Stomach (tissue), 9 donors: Measurements from ENCODE around the gene MDFIC. TPM values are rescaled to one million over a fixed set of nuclear protein-coding genes. Genes with fewer than 3 reads are reported as not detected.
A peak's percentile ranks its signal among the peaks of the same experiment; 100 is the strongest.

ENCODE experiments used
- DNase-seq, 2 donors: peaks; one replicate each; pipeline versions ENCODE4 v3.0.0 to v3.0.0-alpha.2; 2013 to 2019
- H3K27ac ChIP-seq, 5 donors: fragments of 200-600 bp in 4 of 5; sonication (generic) in 4 of 5; one replicate each; pipeline ENCODE4 v1.5.1; 2013 to 2019; ENCODE audit warnings: mild to moderate bottlenecking in 1 of 5, moderate library complexity in 1 of 5
- H3K27me3 ChIP-seq, 3 donors: fragments of 200-600 bp; sonication (generic); one replicate each; pipeline ENCODE4 v1.5.1; 2017 to 2019; ENCODE audit warnings: mixed run types in 1 of 3
- H3K36me3 ChIP-seq, 4 donors: fragments of 200-600 bp; sonication (generic); 1 replicate in 3 of 4; 2 replicates in 1 of 4; pipeline ENCODE4 v1.5.1; 2016 to 2019
- H3K4me1 ChIP-seq, 4 donors: fragments of 200-600 bp; sonication (generic); one replicate each; pipeline ENCODE4 v1.5.1; 2016 to 2019
- H3K4me3 ChIP-seq, 4 donors: fragments of 200-600 bp; sonication (generic) in 3 of 4; one replicate each; pipeline ENCODE4 v1.5.1; 2016 to 2019; ENCODE audit warnings: mild to moderate bottlenecking in 1 of 4
- H3K9me3 ChIP-seq, 4 donors: fragments of 200-600 bp; sonication (generic); one replicate each; pipeline ENCODE4 v1.5.1; 2016 to 2019
- EP300 ChIP-seq: sonication (generic); formaldehyde crosslinking; IDR thresholded peaks from one replicate; pipeline ENCODE4 v1.6.1; 2017; ENCODE audit warnings: antibody characterized with exemption
- POLR2A ChIP-seq, 4 donors: fragments of 450-650 bp; IDR thresholded peaks; one replicate each; pipeline ENCODE4 v1.6.1; 2016; ENCODE audit warnings: antibody characterized with exemption in 4 of 4, control low read depth in 2 of 4, mild to moderate bottlenecking in 1 of 4, moderate library complexity in 1 of 4
- POLR2AphosphoS5 ChIP-seq, 3 donors: sonication (generic); formaldehyde crosslinking; IDR thresholded peaks; one replicate each; pipeline ENCODE4 v1.6.1; 2016; ENCODE audit warnings: antibody characterized with exemption in 3 of 3
- WGBS, 5 donors: extraction: QIAGEN DNeasy Blood & Tissue Kit in 3 of 5; methylation state at CpG; one replicate each; pipeline versions ENCODE4 v1.1.5 to v1.1.7; 2013 to 2018; 5-methylcytosine and 5-hydroxymethylcytosine counted together
- intact Hi-C: fragments of 100-400 bp; cut with DNase I; formaldehyde crosslinking; loops from one replicate; pipeline ENCODE4 v1.15.1; 2023; ENCODE audit warnings: low total_unique reads
- polyA plus RNA-seq, 3 donors: library from polyadenylated mRNA; stranded (reverse); fragments of 200-250 nt; gene quantifications; one replicate each; pipeline ENCODE4 v1.2.3, GENCODE V29; 2013
- total RNA-seq, 5 donors: library from RNA; depleted of rRNA; stranded (reverse); fragments of >200 nt; gene quantifications; one replicate each; pipeline versions ENCODE4 v1.1.0 to v1.2.3, GENCODE V29; 2014 to 2016
- TF ChIP-seq, protein P1 (sequence below), 7 experiments: fragments of 450-650 bp in 4 of 7; fragments of 200-600 bp in 3 of 7; sonication (generic) in 3 of 7; IDR thresholded peaks; one replicate each; pipeline ENCODE4 v1.5.1; 2016 to 2019; ENCODE audit warnings: antibody characterized with exemption in 7 of 7, control low read depth in 2 of 7, mild to moderate bottlenecking in 1 of 7
- donor health status: healthy with polysubstance abuse.
- donor health status: Bipolar disorder and iron deficiency.
- donor health status: healthy.

MDFIC gene
- total and polyA plus RNA-seq, 8 donors = 6.9 to 39.8 (median 8.6) TPM

DNA sequence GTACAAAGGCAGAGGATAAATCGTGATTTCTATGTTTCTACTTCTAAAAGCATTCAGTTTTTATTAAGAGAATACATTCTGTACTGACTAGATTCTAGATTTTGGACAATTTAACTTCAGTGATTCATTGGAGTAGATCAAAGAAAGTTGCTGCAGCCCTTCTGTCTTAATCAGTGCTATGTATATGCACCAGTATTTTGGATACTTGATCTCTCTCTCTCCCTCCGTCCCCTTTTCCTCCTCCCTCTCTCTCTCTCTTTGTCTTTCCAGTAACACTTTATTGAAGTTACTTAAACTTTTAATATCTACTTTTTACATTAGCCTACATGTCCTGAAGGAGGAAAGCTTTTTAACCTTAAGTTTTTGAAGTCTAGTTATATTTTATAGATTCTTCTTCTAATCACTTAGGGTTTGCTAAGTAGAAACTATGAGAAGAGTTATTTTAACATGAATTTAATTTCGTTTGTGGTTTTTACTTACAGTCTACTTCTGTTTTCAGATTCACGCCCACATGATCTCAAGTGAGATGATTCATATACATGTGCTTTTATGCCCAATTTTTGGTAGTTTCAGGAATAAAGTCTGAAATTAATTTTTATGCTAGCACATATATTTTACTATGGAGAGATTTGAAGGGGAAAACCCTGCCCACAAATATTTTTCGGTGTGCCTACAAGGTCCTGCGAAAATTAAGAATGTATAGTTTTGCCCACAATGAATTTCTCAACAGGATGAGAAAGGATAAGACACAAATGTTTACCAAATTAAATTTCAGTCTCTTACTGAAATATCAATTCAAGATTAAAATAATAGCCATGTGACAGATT lies 9.1 kb downstream of the MDFIC start:
- Histone ChIP-seq H3K36me3 (no peaks in the 10 kb centered on the region), H3K4me1 (peaks cover 0 to 62% (median 22%) of the 10 kb centered on the region in 4 donors), H3K4me3 (no peak overlapping the region), H3K27ac (peak overlapping the region in 1 of 5 donors; percentile 52), H3K27me3 (no peaks in the 10 kb centered on the region), H3K9me3 (no peaks in the 10 kb centered on the region)
- intact Hi-C loops = no loop called here
- WGBS, 5 donors = 55 to 70% (median 63%) methylated on average over 6 of the region's 6 CpGs
- no peak for DNase-seq
- TF ChIP-seq, protein P1, sequence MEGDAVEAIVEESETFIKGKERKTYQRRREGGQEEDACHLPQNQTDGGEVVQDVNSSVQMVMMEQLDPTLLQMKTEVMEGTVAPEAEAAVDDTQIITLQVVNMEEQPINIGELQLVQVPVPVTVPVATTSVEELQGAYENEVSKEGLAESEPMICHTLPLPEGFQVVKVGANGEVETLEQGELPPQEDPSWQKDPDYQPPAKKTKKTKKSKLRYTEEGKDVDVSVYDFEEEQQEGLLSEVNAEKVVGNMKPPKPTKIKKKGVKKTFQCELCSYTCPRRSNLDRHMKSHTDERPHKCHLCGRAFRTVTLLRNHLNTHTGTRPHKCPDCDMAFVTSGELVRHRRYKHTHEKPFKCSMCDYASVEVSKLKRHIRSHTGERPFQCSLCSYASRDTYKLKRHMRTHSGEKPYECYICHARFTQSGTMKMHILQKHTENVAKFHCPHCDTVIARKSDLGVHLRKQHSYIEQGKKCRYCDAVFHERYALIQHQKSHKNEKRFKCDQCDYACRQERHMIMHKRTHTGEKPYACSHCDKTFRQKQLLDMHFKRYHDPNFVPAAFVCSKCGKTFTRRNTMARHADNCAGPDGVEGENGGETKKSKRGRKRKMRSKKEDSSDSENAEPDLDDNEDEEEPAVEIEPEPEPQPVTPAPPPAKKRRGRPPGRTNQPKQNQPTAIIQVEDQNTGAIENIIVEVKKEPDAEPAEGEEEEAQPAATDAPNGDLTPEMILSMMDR (IDR thresholded peaks at IDR 0.05) = no peak
- TF ChIP-seq EP300 = no peak
- TF ChIP-seq POLR2A (IDR thresholded peaks at IDR 0.05) = no peak
- TF ChIP-seq POLR2AphosphoS5 (IDR thresholded peaks at IDR 0.05) = no peak

DNA sequence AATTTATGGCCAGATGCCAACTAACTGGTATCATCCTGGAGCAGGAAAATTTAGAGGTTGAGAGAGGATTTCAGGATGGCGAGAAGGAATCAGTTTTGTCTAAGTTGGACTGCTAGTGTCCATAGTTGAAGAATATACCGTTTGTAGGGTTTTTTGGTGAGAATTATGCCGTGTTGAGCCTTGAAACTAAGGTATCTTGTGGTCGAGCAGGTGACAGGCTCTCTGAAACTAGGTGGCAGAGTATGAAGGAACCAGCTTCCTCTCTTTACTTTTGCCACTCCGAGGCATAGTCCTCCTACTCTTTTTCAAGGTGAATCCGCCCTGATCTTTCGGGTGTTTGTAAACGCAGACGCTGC lies 9.7 kb downstream of the MDFIC start:
- H3K27me3 ChIP-seq = no peaks in the 10 kb centered on the region
- 74 to 84% (median 78%) methylated on average over 9 of the region's 9 CpGs for WGBS, 5 donors
- no peak overlapping the region for H3K4me3 ChIP-seq
- peaks cover 0 to 63% (median 19%) of the 10 kb centered on the region in 4 donors for H3K4me1 ChIP-seq
- H3K36me3 ChIP-seq = no peaks in the 10 kb centered on the region
- TF ChIP-seq, protein P1 (IDR thresholded peaks at IDR 0.05) = no peak
- TF ChIP-seq POLR2AphosphoS5 (IDR thresholded peaks at IDR 0.05) = no peak
- TF ChIP-seq POLR2A (IDR thresholded peaks at IDR 0.05) = no peak
- TF ChIP-seq EP300 = no peak
- intact Hi-C loops = no loop called here
- no peak for DNase-seq
- peak overlapping the region in 1 of 5 donors; percentile 52 for H3K27ac ChIP-seq
- H3K9me3 ChIP-seq = no peaks in the 10 kb centered on the region

DNA sequence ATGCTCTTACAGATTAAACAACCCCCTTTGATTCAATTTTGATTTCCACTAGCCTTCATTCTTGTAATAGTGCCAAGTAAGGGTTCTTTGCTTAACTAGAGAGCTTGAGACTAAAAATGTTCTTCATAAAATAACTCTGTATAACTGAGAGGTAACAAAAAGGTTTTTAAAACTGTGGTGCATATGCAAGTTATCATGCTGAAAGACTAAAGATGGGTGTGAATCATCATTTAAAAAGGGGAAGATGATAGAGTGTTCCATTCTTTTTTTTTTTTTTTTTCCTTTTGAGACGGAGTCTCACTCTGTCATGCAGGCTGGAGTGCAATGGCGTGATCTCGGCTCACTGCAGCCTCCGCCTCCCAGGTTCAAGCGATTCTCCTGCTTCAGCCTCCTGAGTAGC lies 11.1 kb downstream of the MDFIC start:
- 91 to 95% (median 93%) methylated on average over 4 to 5 of the region's 5 CpGs for WGBS, 5 donors
- Histone ChIP-seq H3K36me3 (no peaks in the 10 kb centered on the region), H3K4me3 (no peak overlapping the region), H3K27ac (peak overlapping the region in 1 of 5 donors; percentile 52), H3K4me1 (peaks cover 0 to 63% (median 17%) of the 10 kb centered on the region in 4 donors), H3K9me3 (no peaks in the 10 kb centered on the region), H3K27me3 (no peaks in the 10 kb centered on the region)
- TF ChIP-seq, protein P1 (IDR thresholded peaks at IDR 0.05) = no peak
- TF ChIP-seq POLR2AphosphoS5 (IDR thresholded peaks at IDR 0.05) = no peak
- TF ChIP-seq EP300 = no peak
- TF ChIP-seq POLR2A (IDR thresholded peaks at IDR 0.05) = no peak
- no peak for DNase-seq
- intact Hi-C loops = no loop called here

DNA sequence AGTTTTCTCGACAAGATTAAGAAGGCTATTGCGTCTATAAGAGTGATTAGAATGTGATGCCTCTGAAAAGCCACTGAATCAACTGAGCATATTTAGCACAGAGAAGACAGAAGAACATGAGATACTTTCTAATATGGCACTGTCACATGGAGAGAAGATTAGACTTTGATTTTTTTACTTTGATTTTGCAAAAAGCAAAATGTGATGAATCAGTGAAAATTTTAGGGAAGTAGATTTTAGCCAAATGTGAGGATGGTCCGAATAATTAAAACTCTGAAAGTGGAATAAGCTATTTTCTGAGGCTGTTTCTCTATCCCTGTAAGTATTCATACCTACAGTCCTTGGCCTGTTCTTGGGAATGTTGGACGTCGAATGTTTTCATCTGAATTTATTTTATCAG lies 11.8 kb downstream of the MDFIC start:
- Histone ChIP-seq H3K36me3 (no peaks in the 10 kb centered on the region), H3K27me3 (no peaks in the 10 kb centered on the region), H3K4me1 (peaks cover 0 to 63% (median 17%) of the 10 kb centered on the region in 4 donors), H3K27ac (peak overlapping the region in 1 of 5 donors; percentile 52), H3K4me3 (no peak overlapping the region), H3K9me3 (no peaks in the 10 kb centered on the region)
- WGBS, 5 donors = 65 to 81% (median 71%) methylated on average over 5 of the region's 5 CpGs
- intact Hi-C loops = no loop called here
- TF ChIP-seq, protein P1 (IDR thresholded peaks at IDR 0.05) = no peak
- DNase-seq = no peak
